HTR-8/SVneo (cell line): ENCODE results near the gene PITX3.
"Not testable (repeated sequence)": the region's sequence is repeated elsewhere in the genome, so short reads cannot be mapped to it uniquely, and the experiment has no call there.

Experiments
- DNase-seq: peaks from one replicate; pipeline ENCODE4 v3.0.0; 2011; ENCODE audit warnings: low spot score, mixed read lengths; ENCODE audit not compliant: insufficient read length
- FAIRE-seq: peaks from 2 replicates; lab custom pipeline; 2011; peaks lifted over from hg19 to GRCh38; lab: Jason Lieb, UNC

The PITX3 gene

GRCh38 chr10:102261842-102262241, 20.5 kb upstream of the PITX3 start:
- no peak for DNase-seq
- FAIRE-seq: no peak

GRCh38 chr10:102261196-102261595, 19.9 kb upstream of the PITX3 start:
- FAIRE-seq: no peak
- no peak for DNase-seq

GRCh38 chr10:102255404-102255803, 14.1 kb upstream of the PITX3 start:
- no peak for FAIRE-seq

GRCh38 chr10:102254426-102254825, 13.1 kb upstream of the PITX3 start:
- DNase-seq (no peak), FAIRE-seq (no peak)

More at GRCh38 chr10:102255404-102255803, 14.1 kb upstream of the PITX3 start:
- no peak for DNase-seq

- not testable (repeated sequence) for FAIRE-seq, DNase-seq
Observed at GRCh38 chr10:102252508-102252907, 11.2 kb upstream of the PITX3 start.

- FAIRE-seq: no peak
- DNase-seq: no peak
Observed at GRCh38 chr10:102247734-102248133, 6.4 kb upstream of the PITX3 start.

- FAIRE-seq (no peak), DNase-seq (no peak)
Observed at GRCh38 chr10:102246261-102246660, 4.9 kb upstream of the PITX3 start.

GRCh38 chr10:102245932-102246251, 4.6 kb upstream of the PITX3 start:
- FAIRE-seq (no peak), DNase-seq (no peak)

- peak; percentile 99 for DNase-seq
- peak; percentile 90 for FAIRE-seq
Observed at GRCh38 chr10:102245082-102245931, 4.0 kb upstream of the PITX3 start, which contains the start of gene GBF1. TSS of gene GBF1 (plus strand) at chr10:102245532. CDS start at chr10:102258939, 13,407 bp downstream.

- DNase-seq: peak; percentile 68
- peak; percentile 40 for FAIRE-seq
Observed at GRCh38 chr10:102243309-102243708, 2.0 kb upstream of the PITX3 start.

GRCh38 chr10:102242118-102242485, 790 bp upstream of the PITX3 start:
- DNase-seq: no peak
- FAIRE-seq: no peak

GRCh38 chr10:102241032-102241443, 274 bp downstream of the PITX3 start:
- no peak for DNase-seq

GRCh38 chr10:102240467-102241031, 763 bp downstream of the PITX3 start:
- FAIRE-seq (no peak), DNase-seq (no peak)

More at GRCh38 chr10:102241032-102241443, 274 bp downstream of the PITX3 start:
- no peak for FAIRE-seq

- FAIRE-seq: no peak
- DNase-seq: no peak
Observed at GRCh38 chr10:102237711-102238252, 3.5 kb downstream of the PITX3 start.

- FAIRE-seq (no peak), DNase-seq (no peak)
Observed at GRCh38 chr10:102236006-102236405, 5.3 kb downstream of the PITX3 start.

GRCh38 chr10:102235598-102235920, 5.8 kb downstream of the PITX3 start:
- DNase-seq: no peak
- no peak for FAIRE-seq

- DNase-seq: no peak
- no peak for FAIRE-seq
Observed at GRCh38 chr10:102234888-102235597, 6.3 kb downstream of the PITX3 start.

GRCh38 chr10:102233997-102234396, 7.3 kb downstream of the PITX3 start:
- FAIRE-seq (no peak), DNase-seq (no peak)

- FAIRE-seq: peak; percentile 44
- peak; percentile 67 for DNase-seq
Observed at GRCh38 chr10:102231357-102232318, 9.7 kb downstream of the PITX3 start.

- FAIRE-seq (no peak), DNase-seq (no peak)
Observed at GRCh38 chr10:102230861-102231356, 10.4 kb downstream of the PITX3 start.
